DMS153 (cell line): ENCODE results near the gene SLC38A1.
A peak's percentile ranks its signal among the peaks of the same experiment; 100 is the strongest.

Source experiments
- DNase-seq: peaks from one replicate; lab custom pipeline; 2025; lab: John Stamatoyannopoulos, UW

SLC38A1 gene

DNA sequence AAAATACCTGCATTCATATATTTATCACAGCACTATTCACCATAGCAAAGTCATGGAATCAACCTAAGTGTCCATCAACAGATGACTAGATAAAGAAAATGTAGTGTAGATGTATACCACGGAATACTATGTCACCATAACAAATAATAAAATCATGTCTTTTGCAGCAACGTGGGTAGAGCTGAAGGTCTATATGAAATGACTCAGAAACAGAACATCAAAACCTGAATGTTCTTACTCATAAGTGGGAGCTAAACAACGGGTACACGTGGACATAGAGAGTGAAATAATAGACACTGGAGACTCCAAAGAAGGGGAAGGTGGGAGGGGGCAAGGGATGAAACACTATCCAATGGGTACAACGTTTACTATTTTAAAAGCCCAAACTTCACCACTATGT, 37.9 kb downstream of the SLC38A1 start:
- DNase-seq: no peak

DNA sequence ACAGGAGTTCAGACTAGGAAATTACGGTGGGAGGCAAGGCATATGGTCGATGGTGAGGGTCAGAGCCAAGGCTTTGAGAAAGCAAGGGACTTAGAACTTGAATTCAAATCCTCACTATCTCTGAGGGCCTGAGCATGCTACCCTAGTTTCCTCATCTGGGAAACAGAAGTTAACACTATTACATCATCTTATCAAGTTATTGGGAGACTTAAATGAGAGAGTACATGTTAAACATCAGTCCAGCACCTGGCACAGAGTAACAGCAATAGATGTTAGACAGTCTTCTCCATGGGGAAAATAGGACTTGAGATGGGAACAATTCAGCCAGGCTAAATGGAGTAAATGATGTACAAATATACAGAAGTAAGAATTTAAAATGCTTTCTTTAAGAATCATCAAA, 38.5 kb downstream of the SLC38A1 start:
- no peak for DNase-seq

DNA sequence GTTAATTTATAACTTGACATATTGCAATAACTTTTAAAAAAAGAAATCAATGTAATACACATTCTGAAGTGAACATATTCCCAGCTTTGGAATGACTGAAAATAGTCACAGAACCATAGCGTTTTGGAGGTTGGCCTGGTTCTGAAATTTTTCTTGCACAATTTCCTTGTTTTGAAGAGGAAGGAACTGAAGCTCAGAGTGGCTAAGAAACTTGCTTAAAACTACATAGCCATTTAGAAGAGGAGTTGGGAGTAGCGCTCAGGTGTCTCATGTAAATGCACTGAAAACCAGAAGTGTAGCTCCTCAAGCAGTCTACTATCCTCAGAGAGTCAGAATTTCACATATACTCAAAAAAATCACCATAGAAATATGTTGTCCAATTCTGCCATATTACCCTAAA, 41.2 kb downstream of the SLC38A1 start:
- no peak for DNase-seq

DNA sequence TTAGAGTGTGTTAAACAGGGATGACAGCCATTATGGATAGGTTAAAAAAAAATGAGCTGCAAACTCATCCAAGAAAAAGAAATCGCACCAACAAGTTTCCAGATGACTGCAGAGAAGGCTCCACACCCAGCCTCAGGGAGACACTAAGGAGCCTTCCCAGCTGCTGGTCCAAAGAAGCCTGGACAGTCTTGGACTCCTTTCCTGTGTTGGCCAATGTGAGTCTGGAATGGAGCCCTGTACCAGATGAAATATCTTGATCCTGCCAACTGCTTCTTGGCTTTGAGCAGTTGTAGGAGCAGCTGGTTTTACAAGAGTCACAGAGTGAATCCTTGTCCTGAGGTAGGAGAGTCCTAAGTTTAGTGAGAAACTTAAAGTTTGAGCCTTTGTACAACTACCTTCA, 44.5 kb downstream of the SLC38A1 start:
- DNase-seq: no peak

- DNase-seq: no peak
Measured at GRCh38 chr12:46223047-46223446, 45.8 kb downstream of the SLC38A1 start.

- no peak for DNase-seq
Measured at GRCh38 chr12:46222636-46223035, 46.2 kb downstream of the SLC38A1 start.

- no peak for DNase-seq
Measured at GRCh38 chr12:46221255-46222128, 47.4 kb downstream of the SLC38A1 start.

DNA sequence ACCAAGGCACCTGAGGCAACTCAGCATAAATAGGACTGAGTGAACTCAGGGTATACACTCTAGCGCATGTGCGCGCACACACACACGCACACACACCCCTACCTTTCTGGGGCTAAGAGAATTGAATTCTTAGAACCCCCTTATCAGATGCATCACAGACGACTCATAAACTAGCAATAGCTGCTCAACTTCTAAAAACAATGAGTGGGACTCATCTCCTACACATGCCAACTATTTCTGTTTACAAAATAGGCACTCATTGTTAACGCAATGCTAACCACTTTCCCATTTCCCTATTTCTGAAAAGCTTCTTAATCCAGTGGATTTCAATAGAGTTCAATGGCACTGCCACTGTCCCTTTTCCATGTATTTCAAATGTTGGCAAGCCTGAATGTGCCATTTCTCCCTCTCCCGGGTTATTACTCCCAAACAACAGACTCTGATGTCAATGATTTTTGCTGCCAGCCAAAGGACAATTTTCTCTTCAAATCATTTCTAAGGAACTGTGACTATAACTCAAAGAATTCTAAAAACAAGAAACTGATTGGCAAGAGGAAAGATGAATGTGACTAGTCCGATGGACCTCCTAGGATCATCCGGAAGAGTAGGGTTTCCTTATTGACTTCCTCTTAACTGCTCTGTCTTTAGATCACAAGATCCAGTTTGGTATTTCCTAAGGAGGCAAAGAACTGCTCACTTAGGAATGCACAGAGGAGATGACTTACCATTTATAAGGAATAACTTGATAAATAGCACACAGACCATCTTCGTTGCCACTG, 48.8 kb downstream of the SLC38A1 start:
- no peak for DNase-seq

- DNase-seq: no peak
Measured at GRCh38 chr12:46219132-46219876, 49.5 kb downstream of the SLC38A1 start.

GRCh38 chr12:46218322-46219095, 50.3 kb downstream of the SLC38A1 start:
- DNase-seq: no peak

GRCh38 chr12:46217541-46218321, 51.1 kb downstream of the SLC38A1 start:
- no peak for DNase-seq

GRCh38 chr12:46214668-46215436, 54.0 kb downstream of the SLC38A1 start:
- DNase-seq: no peak

DNA sequence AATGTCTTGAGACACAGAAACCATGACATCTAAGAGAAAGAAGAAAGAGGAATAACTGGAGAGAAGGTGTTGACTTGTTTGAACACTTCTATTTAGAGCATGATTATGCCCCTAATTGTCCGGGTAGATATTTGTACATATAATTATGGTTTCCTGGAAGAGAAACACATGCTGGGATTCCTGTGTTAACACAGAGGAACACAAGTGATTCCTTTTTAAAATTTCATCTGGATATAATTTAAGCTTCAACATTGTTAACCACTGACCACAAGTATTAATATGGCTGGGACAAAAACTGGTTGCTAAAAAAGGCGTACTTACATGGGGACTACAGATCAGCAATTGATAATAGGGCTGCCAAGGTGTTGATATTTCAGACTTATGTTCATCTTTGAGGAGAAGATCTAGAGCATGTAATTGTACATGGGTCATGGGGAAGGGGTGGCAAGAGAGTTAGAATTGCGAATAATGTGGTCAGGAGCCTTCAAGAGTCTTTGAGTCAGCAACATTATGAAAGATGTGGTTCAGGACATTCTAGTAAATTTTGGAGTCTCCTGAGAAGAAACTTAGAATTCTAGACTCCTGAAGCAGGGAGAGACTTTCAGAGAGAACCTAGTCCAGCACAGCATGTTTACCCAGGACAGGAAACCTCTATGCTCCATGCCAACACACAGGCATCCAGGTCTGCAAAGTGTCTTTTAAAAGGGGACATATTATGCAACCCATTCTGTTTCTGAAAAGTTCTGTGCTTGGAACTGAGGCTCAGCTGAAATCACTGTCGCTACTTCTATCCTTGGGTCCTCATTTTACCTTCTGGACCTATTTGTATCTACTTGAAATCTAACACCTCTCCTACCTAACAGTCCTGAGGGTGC, 56.5 kb downstream of the SLC38A1 start:
- no peak for DNase-seq

- DNase-seq: peak; percentile 14
Measured at GRCh38 chr12:46210873-46211439, 57.9 kb downstream of the SLC38A1 start.

DNA sequence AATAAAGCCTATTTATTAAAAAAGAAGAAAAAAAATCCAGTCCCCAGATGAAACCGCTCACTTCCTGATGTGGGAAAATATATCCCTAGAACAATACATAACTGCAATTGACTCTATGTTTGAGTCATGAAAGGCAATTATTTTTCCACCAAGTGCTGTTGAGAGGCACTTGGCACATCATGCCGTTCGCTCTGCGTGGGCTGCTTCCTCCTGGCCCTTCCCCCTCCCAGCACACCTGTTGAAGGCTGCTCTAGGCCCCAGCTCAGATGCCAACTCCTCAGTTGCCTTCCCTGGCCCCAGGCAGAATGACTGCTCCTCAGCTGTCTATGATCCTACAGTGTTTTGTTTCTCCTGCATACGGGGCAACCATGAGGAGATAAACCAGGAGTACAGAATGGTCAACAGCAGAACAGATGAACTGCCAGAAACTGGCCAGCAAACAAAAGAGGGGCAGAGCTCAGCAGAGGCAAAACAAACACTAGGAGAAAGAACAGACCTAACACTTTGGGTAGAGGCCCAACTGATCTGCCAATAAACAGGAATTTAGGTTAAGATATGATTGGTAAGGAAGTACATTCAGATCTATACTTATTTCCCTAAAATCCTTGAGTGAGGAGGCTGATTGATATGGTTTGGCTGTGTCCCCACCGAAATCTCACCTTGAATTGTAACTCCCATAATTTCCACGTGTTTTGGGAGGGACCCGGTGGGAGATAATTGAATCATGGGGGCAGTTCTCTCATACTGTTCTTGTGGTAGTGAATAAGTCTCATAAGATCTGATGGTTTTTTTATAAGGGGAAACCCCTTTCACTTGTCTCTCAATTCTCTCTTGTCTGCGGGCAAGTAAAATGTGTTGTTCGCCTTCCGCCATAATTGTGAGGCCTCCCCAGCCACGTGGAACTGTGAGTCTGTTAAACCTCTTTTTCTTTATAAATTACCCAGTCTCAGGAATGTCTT, 58.6 kb downstream of the SLC38A1 start:
- peak; percentile 97 for DNase-seq

GRCh38 chr12:46209170-46209569, 59.7 kb downstream of the SLC38A1 start:
- peak; percentile 61 for DNase-seq

DNA sequence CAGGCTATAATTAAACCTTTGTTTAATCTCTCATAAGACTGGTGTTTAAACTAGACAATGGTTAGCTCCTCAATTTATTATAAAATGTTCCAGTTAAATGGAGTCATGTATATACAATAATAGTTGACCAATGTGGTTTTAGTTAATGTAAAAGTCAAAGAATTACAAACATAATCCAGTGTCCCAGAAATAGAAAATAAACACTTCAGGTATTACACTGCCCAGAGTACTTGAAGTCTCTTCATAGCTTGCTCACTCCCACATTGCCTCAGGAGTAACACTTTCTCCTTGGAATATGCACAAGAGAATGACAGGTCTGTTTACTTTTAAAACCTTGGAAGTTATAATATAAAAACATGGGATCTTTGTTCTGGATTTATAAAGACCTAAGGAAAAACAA, 60.5 kb downstream of the SLC38A1 start:
- peak; percentile 5 for DNase-seq

GRCh38 chr12:46207644-46208043, 61.2 kb downstream of the SLC38A1 start:
- DNase-seq: no peak
